Mesenchymal stem cell (in vitro differentiated cells and primary cell): ENCODE data around the gene SATB2. TPM values are rescaled to one million over a fixed set of nuclear protein-coding genes. Genes with fewer than 3 reads are reported as not detected.
A peak's percentile ranks its signal among the peaks of the same experiment; 100 is the strongest.

ENCODE experiments used
- DNase-seq: peaks from one replicate; pipeline ENCODE4 v3.0.0-alpha.2; 2013
- H2AFZ ChIP-seq: one replicate; pipeline ENCODE4 v1.6.1; 2013; ENCODE audit warnings: low read depth, mild to moderate bottlenecking, control low read depth, inconsistent platforms, low read length, moderate library complexity
- H2AK5ac ChIP-seq: 2 replicates; pipeline ENCODE4 v1.6.1; 2013; ENCODE audit warnings: low read length, moderate library complexity, mild to moderate bottlenecking, inconsistent platforms; ENCODE audit not compliant: severe bottlenecking
- H2BK120ac ChIP-seq: one replicate; pipeline ENCODE4 v1.6.1; 2013; ENCODE audit warnings: low read depth, mild to moderate bottlenecking, inconsistent platforms, low read length, moderate library complexity
- H2BK12ac ChIP-seq, 2 experiments: one replicate each; pipeline ENCODE4 v1.6.1; 2013; ENCODE audit warnings: inconsistent platforms in 2 of 2, low read length in 2 of 2, mild to moderate bottlenecking in 2 of 2, moderate library complexity in 2 of 2, control low read depth in 1 of 2
- H2BK15ac ChIP-seq: one replicate; pipeline ENCODE4 v1.6.1; 2013; ENCODE audit warnings: mild to moderate bottlenecking, low read depth, inconsistent platforms; ENCODE audit not compliant: poor library complexity, severe bottlenecking
- H2BK5ac ChIP-seq: 2 replicates; pipeline ENCODE4 v1.6.1; 2013; ENCODE audit warnings: low read depth, mild to moderate bottlenecking, low read length, control low read depth, inconsistent platforms; ENCODE audit not compliant: poor library complexity, severe bottlenecking
- H3K14ac ChIP-seq, 2 experiments: one replicate each; pipeline ENCODE4 v1.6.1; 2013; ENCODE audit warnings: inconsistent platforms in 2 of 2, low read length in 2 of 2, control low read depth in 1 of 2, mild to moderate bottlenecking in 1 of 2, moderate library complexity in 1 of 2
- H3K18ac ChIP-seq, 2 experiments: one replicate each; pipeline ENCODE4 v1.6.1; 2013; ENCODE audit warnings: inconsistent platforms in 2 of 2, low read length in 2 of 2, control low read depth in 1 of 2, low read depth in 1 of 2, mild to moderate bottlenecking in 1 of 2
- H3K23ac ChIP-seq, 2 experiments: one replicate each; pipeline ENCODE4 v1.6.1; 2013; ENCODE audit warnings: inconsistent platforms in 2 of 2, low read length in 2 of 2, mild to moderate bottlenecking in 2 of 2, moderate library complexity in 2 of 2, control low read depth in 1 of 2
- H3K27ac ChIP-seq: 2 replicates; pipeline ENCODE4 v1.5.1; 2013; ENCODE audit warnings: mild to moderate bottlenecking, moderate library complexity, low read length, control low read depth, inconsistent platforms; ENCODE audit not compliant: poor library complexity, severe bottlenecking
- H3K27me3 ChIP-seq, 2 experiments: 2 replicates each; pipeline versions ENCODE4 v1.6.1 to v1.7.0; 2013; ENCODE audit warnings: low read length in 2 of 2, mild to moderate bottlenecking in 2 of 2, moderate library complexity in 2 of 2, control low read depth in 1 of 2, inconsistent platforms in 1 of 2; ENCODE audit not compliant: control insufficient read depth in 1 of 2, insufficient read depth in 1 of 2
- H3K36me3 ChIP-seq, 2 experiments: 2 replicates each; pipeline versions ENCODE4 v1.6.1 to v1.7.0; 2013; ENCODE audit warnings: low read length in 2 of 2, control low read depth in 1 of 2, inconsistent platforms in 1 of 2, low read depth in 1 of 2, mild to moderate bottlenecking in 1 of 2; ENCODE audit not compliant: insufficient read depth in 2 of 2, control insufficient read depth in 1 of 2
- H3K4ac ChIP-seq, 2 experiments: one replicate each; pipeline ENCODE4 v1.6.1; 2013; ENCODE audit warnings: inconsistent platforms in 2 of 2, low read length in 2 of 2, mild to moderate bottlenecking in 2 of 2, moderate library complexity in 2 of 2, control low read depth in 1 of 2, low read depth in 1 of 2
- H3K4me1 ChIP-seq: 2 replicates; pipeline ENCODE4 v1.6.1; 2013; ENCODE audit warnings: low read depth, low read length, control low read depth; ENCODE audit not compliant: control insufficient read depth, insufficient read depth
- H3K4me2 ChIP-seq: 2 replicates; pipeline ENCODE4 v1.6.1; 2013; ENCODE audit warnings: low read length, mild to moderate bottlenecking, inconsistent platforms; ENCODE audit not compliant: poor library complexity, severe bottlenecking
- H3K4me3 ChIP-seq, 2 experiments: 2 replicates each; pipeline versions ENCODE4 v1.5.1 to v1.7.0; 2013; ENCODE audit warnings: low read length in 2 of 2, mild to moderate bottlenecking in 2 of 2, control low read depth in 1 of 2, low read depth in 1 of 2; ENCODE audit not compliant: insufficient read depth in 1 of 2
- H3K79me1 ChIP-seq: replicated peaks from 2 replicates; pipeline ENCODE4 v1.6.1; 2013; ENCODE audit warnings: mild to moderate bottlenecking, control low read depth, low read length, inconsistent platforms; ENCODE audit not compliant: poor library complexity, severe bottlenecking
- H3K9ac ChIP-seq: 2 replicates; pipeline ENCODE4 v1.7.0; 2013; ENCODE audit warnings: mild to moderate bottlenecking, low read length, moderate library complexity
- H3K9me3 ChIP-seq: 2 replicates; pipeline ENCODE4 v1.7.0; 2013; ENCODE audit warnings: mild to moderate bottlenecking, low read length; ENCODE audit not compliant: control insufficient read depth
- H4K8ac ChIP-seq: one replicate; pipeline ENCODE4 v1.6.1; 2013; ENCODE audit warnings: inconsistent platforms, mild to moderate bottlenecking, low read length, moderate library complexity
- H4K91ac ChIP-seq: one replicate; pipeline ENCODE4 v1.6.1; 2013; ENCODE audit warnings: mild to moderate bottlenecking, low read length, inconsistent platforms
- WGBS: methylation state at CpG from one replicate; pipeline ENCODE4 v1.1.7; 2013; ENCODE audit warnings: mixed read lengths; 5-methylcytosine and 5-hydroxymethylcytosine counted together
- polyA plus RNA-seq, 2 experiments: library from polyadenylated mRNA; stranded (reverse); fragments of 200-250 nt; gene quantifications; one replicate each; pipeline ENCODE4 v1.2.3, GENCODE V29; 2013

The SATB2 gene
- 2.6 TPM for polyA plus RNA-seq (2013, experiment 1 of 2)
- 2.3 TPM for polyA plus RNA-seq (2013, experiment 2 of 2)

GRCh38 chr2:199457147-199458008, at the start of gene SATB2:
SATB2 (minus strand) TSS chr2:199457939; CDS start chr2:199456037, 1,902 bp downstream.
- peak within 1 kb of the TSS; percentile 46 for H4K91ac ChIP-seq
- H3K9me3 ChIP-seq = no peaks in the 10 kb centered on the region
- H2BK12ac ChIP-seq = peak within 1 kb of the TSS in 1 of 2 experiments; percentile 40
- H2BK120ac ChIP-seq = peak within 1 kb of the TSS; percentile 29
- H3K36me3 ChIP-seq = no peaks in the 10 kb centered on the region
- peaks cover 27% of the 10 kb centered on the region for H3K4me1 ChIP-seq
- H3K4me3 ChIP-seq = peak within 1 kb of the TSS; percentile 84 to 90
- peak within 1 kb of the TSS; percentile 100 for H3K4me2 ChIP-seq
- peak within 1 kb of the TSS; percentile 92 for H3K9ac ChIP-seq
- peak; percentile 71 for DNase-seq
- peaks cover 0 to 16% of the 10 kb centered on the region in 2 experiments for H3K27me3 ChIP-seq
- no peak within 1 kb of the TSS for H3K14ac ChIP-seq
- peak within 1 kb of the TSS in 1 of 2 experiments; percentile 79 for H3K23ac ChIP-seq
- H3K79me1 ChIP-seq = peaks cover 2% of the 10 kb centered on the region
- peak within 1 kb of the TSS in 1 of 2 experiments; percentile 37 for H3K4ac ChIP-seq
- H2BK5ac ChIP-seq = no peak within 1 kb of the TSS
- no peak within 1 kb of the TSS for H2AK5ac ChIP-seq
- peak within 1 kb of the TSS; percentile 83 for H4K8ac ChIP-seq
- peak within 1 kb of the TSS; percentile 48 for H2BK15ac ChIP-seq
- H3K18ac ChIP-seq = peak within 1 kb of the TSS; percentile 66 to 92
- no peak within 1 kb of the TSS for H3K27ac ChIP-seq
- H2AFZ ChIP-seq = peak within 1 kb of the TSS; percentile 80
- WGBS = under 1% methylated on average over 41 of the region's 61 CpGs

GRCh38 chr2:199505755-199506403, 48.1 kb upstream of the SATB2 start:
- H3K23ac ChIP-seq = no peak overlapping the region
- no peaks in the 10 kb centered on the region for H3K9me3 ChIP-seq
- H3K4me3 ChIP-seq = no peak overlapping the region
- no peak for DNase-seq
- H3K4me2 ChIP-seq = no peak overlapping the region
- H3K4ac ChIP-seq = no peak overlapping the region
- H2BK12ac ChIP-seq = no peak overlapping the region
- no peak overlapping the region for H4K91ac ChIP-seq
- no peak overlapping the region for H3K27ac ChIP-seq
- no peak overlapping the region for H2BK15ac ChIP-seq
- no peak overlapping the region for H2BK5ac ChIP-seq
- H4K8ac ChIP-seq = no peak overlapping the region
- no peak overlapping the region for H2BK120ac ChIP-seq
- H3K9ac ChIP-seq = no peak overlapping the region
- no peak overlapping the region for H2AK5ac ChIP-seq
- no peaks in the 10 kb centered on the region for H3K36me3 ChIP-seq
- no peaks in the 10 kb centered on the region for H3K27me3 ChIP-seq
- H3K4me1 ChIP-seq = no peaks in the 10 kb centered on the region
- H3K14ac ChIP-seq = no peak overlapping the region
- no peaks in the 10 kb centered on the region for H3K79me1 ChIP-seq
- 40% methylated on average over 2 of the region's 2 CpGs for WGBS
- no peak overlapping the region for H3K18ac ChIP-seq
- H2AFZ ChIP-seq = no peak overlapping the region

- H3K9me3 ChIP-seq = no peaks in the 10 kb centered on the region
- H3K4me1 ChIP-seq = no peaks in the 10 kb centered on the region
- H2AFZ ChIP-seq = no peak overlapping the region
- H2BK12ac ChIP-seq = no peak overlapping the region
- H2BK5ac ChIP-seq = no peak overlapping the region
- H3K14ac ChIP-seq = no peak overlapping the region
- no peak for DNase-seq
- no peak overlapping the region for H4K91ac ChIP-seq
- H3K27ac ChIP-seq = no peak overlapping the region
- no peak overlapping the region for H3K4me3 ChIP-seq
- H3K4me2 ChIP-seq = no peak overlapping the region
- H3K9ac ChIP-seq = no peak overlapping the region
- H3K18ac ChIP-seq = no peak overlapping the region
- H2AK5ac ChIP-seq = no peak overlapping the region
- no peak overlapping the region for H3K23ac ChIP-seq
- no peaks in the 10 kb centered on the region for H3K36me3 ChIP-seq
- H3K27me3 ChIP-seq = no peaks in the 10 kb centered on the region
- H3K79me1 ChIP-seq = no peaks in the 10 kb centered on the region
- no peak overlapping the region for H3K4ac ChIP-seq
- H2BK15ac ChIP-seq = no peak overlapping the region
- H2BK120ac ChIP-seq = no peak overlapping the region
- H4K8ac ChIP-seq = no peak overlapping the region
Observed at GRCh38 chr2:199503148-199503547, 45.4 kb upstream of the SATB2 start.

- Histone ChIP-seq H2BK15ac (no peak overlapping the region), H3K27me3 (no peaks in the 10 kb centered on the region), H2AFZ (no peak overlapping the region), H3K9me3 (no peaks in the 10 kb centered on the region), H3K27ac (no peak overlapping the region), H3K4ac (no peak overlapping the region), H3K14ac (no peak overlapping the region), H3K36me3 (no peaks in the 10 kb centered on the region), H2BK12ac (no peak overlapping the region), H4K91ac (no peak overlapping the region), H2AK5ac (no peak overlapping the region), H3K9ac (no peak overlapping the region), H4K8ac (no peak overlapping the region), H2BK5ac (no peak overlapping the region), H3K4me3 (no peak overlapping the region), H3K4me1 (no peaks in the 10 kb centered on the region), H2BK120ac (no peak overlapping the region), H3K4me2 (no peak overlapping the region), H3K18ac (no peak overlapping the region), H3K79me1 (no peaks in the 10 kb centered on the region), H3K23ac (no peak overlapping the region)
- 92% methylated on average over 3 of the region's 3 CpGs for WGBS
- DNase-seq = no peak
Observed at GRCh38 chr2:199499005-199499404, 41.3 kb upstream of the SATB2 start.
